Smooth muscle cell (in vitro differentiated cells): ENCODE measurements around the gene AGA. TPM values are rescaled to one million over a fixed set of nuclear protein-coding genes. Genes with fewer than 3 reads are reported as not detected.

Experiments
- DNase-seq: peaks from one replicate; lab custom pipeline; 2025; ENCODE audit not compliant: unreplicated experiment; lab: John Stamatoyannopoulos, UW
- H2AFZ ChIP-seq: fragments of 200-600 bp; sonication (generic); 2 replicates; pipeline ENCODE4 v1.6.0; 2016; ENCODE audit warnings: antibody characterized with exemption, low read depth, mild to moderate bottlenecking
- H3F3A ChIP-seq: fragments of 200-600 bp; sonication (generic); 2 replicates; pipeline ENCODE4 v1.6.0; 2017; ENCODE audit warnings: antibody characterized with exemption, low read depth
- H3K27ac ChIP-seq: fragments of 200-600 bp; sonication (generic); 2 replicates; pipeline ENCODE4 v1.5.1; 2016; ENCODE audit warnings: low read depth, mild to moderate bottlenecking
- H3K27me3 ChIP-seq: fragments of 200-600 bp; sonication (generic); 2 replicates; pipeline ENCODE4 v1.6.1; 2016; ENCODE audit warnings: low read depth, mild to moderate bottlenecking
- H3K36me3 ChIP-seq: fragments of 200-600 bp; sonication (generic); 2 replicates; pipeline ENCODE4 v1.5.1; 2016; ENCODE audit warnings: low read depth
- H3K4me1 ChIP-seq: fragments of 200-600 bp; sonication (generic); 2 replicates; pipeline ENCODE4 v1.5.1; 2016; ENCODE audit warnings: low read depth
- H3K4me2 ChIP-seq: fragments of 200-600 bp; sonication (generic); 2 replicates; pipeline ENCODE4 v1.6.0; 2016; ENCODE audit warnings: mild to moderate bottlenecking
- H3K4me3 ChIP-seq: fragments of 200-600 bp; sonication (generic); 2 replicates; pipeline ENCODE4 v1.5.1; 2016; ENCODE audit warnings: mild to moderate bottlenecking
- H3K79me2 ChIP-seq: fragments of 200-600 bp; sonication (generic); 2 replicates; pipeline ENCODE4 v1.6.0; 2016; ENCODE audit warnings: low read depth, mild to moderate bottlenecking
- H3K9ac ChIP-seq: fragments of 200-600 bp; sonication (generic); 2 replicates; pipeline ENCODE4 v1.6.0; 2016; ENCODE audit warnings: low read depth
- H3K9me3 ChIP-seq: fragments of 200-600 bp; sonication (generic); replicated peaks from 2 replicates; pipeline ENCODE4 v1.5.1; 2016; ENCODE audit warnings: low read depth
- H4K20me1 ChIP-seq: fragments of 200-600 bp; sonication (generic); 2 replicates; pipeline ENCODE4 v1.6.0; 2016; ENCODE audit warnings: low read depth
- WGBS: methylation state at CpG from one replicate; pipeline ENCODE4 v1.1.7; 2016; ENCODE audit warnings: low lambda C conversion rate; 5-methylcytosine and 5-hydroxymethylcytosine counted together
- polyA plus RNA-seq: library from polyadenylated mRNA; unstranded; fragments of >200 nt; fragmentation: Nextera tagmentation; extraction: Ambion mirVana; gene quantifications from 2 replicates; pipeline ENCODE4 v1.2.1, GENCODE V29; 2016
- total RNA-seq: library from RNA; depleted of rRNA; stranded (reverse); fragments of >200 nt; gene quantifications from 2 replicates; pipeline ENCODE4 v1.2.3, GENCODE V29; 2014
- TF ChIP-seq, protein P1 (sequence below): fragments of 200-600 bp; sonication (generic); IDR thresholded peaks from 2 replicates; pipeline ENCODE4 v1.5.1; 2017; ENCODE audit warnings: borderline replicate concordance, mild to moderate bottlenecking, antibody characterized with exemption; ENCODE audit not compliant: insufficient read depth, poor library complexity, severe bottlenecking

Gene AGA
- total and polyA plus RNA-seq, 2 experiments from 2014 or later, result 16.4 to 23.4 TPM

DNA sequence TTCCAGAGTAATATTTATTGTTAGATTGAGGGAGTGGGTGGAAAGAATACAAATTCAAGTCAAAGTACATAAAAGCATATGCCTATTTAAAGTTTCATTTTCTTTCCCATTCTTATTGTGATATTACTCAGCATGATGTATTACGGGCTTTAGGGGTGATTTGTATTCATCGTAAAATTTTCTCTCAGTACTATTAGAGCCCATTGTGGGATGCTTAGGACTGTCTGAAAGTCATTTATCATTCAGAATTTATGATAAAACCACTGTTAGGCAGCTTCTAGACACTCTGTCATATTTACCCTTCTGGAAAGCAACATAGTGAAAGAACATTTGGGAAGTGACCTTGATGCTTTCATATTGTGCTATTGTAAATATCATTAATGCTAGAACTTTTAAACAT is 45.9 kb downstream of the AGA start:
- Histone ChIP-seq H3K79me2 (no peaks in the 10 kb centered on the region), H3K4me3 (no peak overlapping the region), H3F3A (no peaks in the 10 kb centered on the region), H3K36me3 (no peaks in the 10 kb centered on the region), H4K20me1 (no peaks in the 10 kb centered on the region), H3K9ac (no peak overlapping the region), H3K27me3 (no peaks in the 10 kb centered on the region), H3K4me1 (no peaks in the 10 kb centered on the region), H3K9me3 (no peaks in the 10 kb centered on the region), H3K4me2 (no peak overlapping the region), H3K27ac (no peak overlapping the region), H2AFZ (no peak overlapping the region)
- TF ChIP-seq, protein P1, sequence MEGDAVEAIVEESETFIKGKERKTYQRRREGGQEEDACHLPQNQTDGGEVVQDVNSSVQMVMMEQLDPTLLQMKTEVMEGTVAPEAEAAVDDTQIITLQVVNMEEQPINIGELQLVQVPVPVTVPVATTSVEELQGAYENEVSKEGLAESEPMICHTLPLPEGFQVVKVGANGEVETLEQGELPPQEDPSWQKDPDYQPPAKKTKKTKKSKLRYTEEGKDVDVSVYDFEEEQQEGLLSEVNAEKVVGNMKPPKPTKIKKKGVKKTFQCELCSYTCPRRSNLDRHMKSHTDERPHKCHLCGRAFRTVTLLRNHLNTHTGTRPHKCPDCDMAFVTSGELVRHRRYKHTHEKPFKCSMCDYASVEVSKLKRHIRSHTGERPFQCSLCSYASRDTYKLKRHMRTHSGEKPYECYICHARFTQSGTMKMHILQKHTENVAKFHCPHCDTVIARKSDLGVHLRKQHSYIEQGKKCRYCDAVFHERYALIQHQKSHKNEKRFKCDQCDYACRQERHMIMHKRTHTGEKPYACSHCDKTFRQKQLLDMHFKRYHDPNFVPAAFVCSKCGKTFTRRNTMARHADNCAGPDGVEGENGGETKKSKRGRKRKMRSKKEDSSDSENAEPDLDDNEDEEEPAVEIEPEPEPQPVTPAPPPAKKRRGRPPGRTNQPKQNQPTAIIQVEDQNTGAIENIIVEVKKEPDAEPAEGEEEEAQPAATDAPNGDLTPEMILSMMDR, result no peak
- WGBS, result 77% methylated on average over 2 of the region's 2 CpGs
- DNase-seq, result no peak

DNA sequence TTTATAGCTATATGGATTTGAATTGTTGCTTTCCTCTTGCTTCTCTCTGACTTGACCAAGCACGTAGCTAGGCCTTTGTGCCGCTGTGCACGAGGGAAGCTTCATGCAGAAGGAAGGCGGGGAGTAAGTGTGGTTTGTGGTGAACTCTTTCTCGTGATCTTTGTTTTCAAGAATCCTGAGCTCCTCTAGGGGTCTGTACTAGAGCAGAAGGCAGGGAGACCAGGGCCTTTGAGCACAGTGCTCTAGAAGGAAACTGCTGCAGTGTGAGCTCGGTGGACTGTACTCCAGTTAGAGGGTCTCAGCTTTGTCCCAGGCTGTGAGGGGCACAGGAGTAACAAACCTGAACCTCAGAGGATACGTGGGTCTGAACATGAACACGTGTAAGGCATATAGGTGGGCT is 49.0 kb downstream of the AGA start:
- Histone ChIP-seq H3K9me3 (no peaks in the 10 kb centered on the region), H3K9ac (no peak overlapping the region), H3F3A (no peaks in the 10 kb centered on the region), H3K27ac (no peak overlapping the region), H3K4me3 (no peak overlapping the region), H3K4me2 (no peak overlapping the region), H3K36me3 (no peaks in the 10 kb centered on the region), H3K27me3 (no peaks in the 10 kb centered on the region), H3K4me1 (no peaks in the 10 kb centered on the region), H2AFZ (no peak overlapping the region), H4K20me1 (no peaks in the 10 kb centered on the region), H3K79me2 (no peaks in the 10 kb centered on the region)
- no peak for DNase-seq
- WGBS, result 70% methylated on average over 8 of the region's 8 CpGs
- TF ChIP-seq, protein P1, result no peak

DNA sequence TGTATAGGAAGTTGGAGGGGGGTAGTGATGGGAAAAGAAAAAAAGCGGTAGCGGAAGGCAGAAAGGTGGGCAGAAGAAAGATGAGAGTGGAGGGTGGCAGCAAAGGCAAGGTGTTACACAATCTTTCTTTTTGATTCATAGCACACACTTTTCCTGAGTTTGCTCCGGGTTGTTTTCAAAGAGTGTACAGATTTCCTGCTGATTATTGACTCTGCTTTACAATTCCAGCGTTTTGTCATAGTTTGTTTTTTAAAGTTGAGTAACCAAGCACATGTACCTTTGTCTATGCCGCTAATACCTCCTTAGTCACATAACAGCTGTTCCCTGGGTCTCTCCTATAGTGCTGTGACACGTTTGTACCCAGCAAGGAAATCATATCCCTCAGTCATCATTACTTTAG is 50.3 kb downstream of the AGA start:
- H4K20me1 ChIP-seq, result no peaks in the 10 kb centered on the region
- H3K27me3 ChIP-seq, result no peaks in the 10 kb centered on the region
- H3K9me3 ChIP-seq, result no peaks in the 10 kb centered on the region
- 88% methylated on average over 6 of the region's 6 CpGs for WGBS
- no peak overlapping the region for H3K4me2 ChIP-seq
- no peaks in the 10 kb centered on the region for H3K79me2 ChIP-seq
- H3K4me3 ChIP-seq, result no peak overlapping the region
- no peak for DNase-seq
- no peak overlapping the region for H2AFZ ChIP-seq
- no peaks in the 10 kb centered on the region for H3K36me3 ChIP-seq
- H3F3A ChIP-seq, result no peaks in the 10 kb centered on the region
- TF ChIP-seq, protein P1, result no peak
- H3K4me1 ChIP-seq, result no peaks in the 10 kb centered on the region
- H3K27ac ChIP-seq, result no peak overlapping the region
- H3K9ac ChIP-seq, result no peak overlapping the region

DNA sequence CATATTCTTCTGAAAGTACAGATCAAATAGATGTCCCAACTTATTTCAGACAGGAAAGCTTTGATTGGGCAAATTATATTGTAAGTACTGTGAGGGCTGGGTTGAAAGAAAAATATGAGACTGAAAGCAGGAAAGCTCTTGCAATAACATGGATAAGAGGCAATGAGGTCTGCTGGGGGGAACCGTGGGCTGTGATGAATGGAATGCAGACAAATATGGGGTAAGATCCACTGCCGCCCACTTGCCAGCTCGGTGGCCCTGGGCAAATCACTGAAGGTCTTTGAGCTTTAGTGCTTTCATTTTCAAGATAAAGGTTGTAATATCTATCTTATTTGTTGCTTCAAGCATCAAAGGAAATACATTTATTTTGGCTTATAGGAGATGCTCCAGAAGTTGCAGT is 51.0 kb downstream of the AGA start:
- TF ChIP-seq, protein P1, result no peak
- Histone ChIP-seq H3K4me2 (peak overlapping the region; percentile 44), H4K20me1 (no peaks in the 10 kb centered on the region), H3K27me3 (no peaks in the 10 kb centered on the region), H3K9me3 (no peaks in the 10 kb centered on the region), H2AFZ (peak overlapping the region; percentile 83), H3K27ac (no peak overlapping the region), H3K79me2 (no peaks in the 10 kb centered on the region), H3K36me3 (no peaks in the 10 kb centered on the region), H3K9ac (no peak overlapping the region), H3K4me1 (no peaks in the 10 kb centered on the region), H3F3A (no peaks in the 10 kb centered on the region), H3K4me3 (no peak overlapping the region)
- WGBS, result 48% methylated on average over 3 of the region's 3 CpGs
- DNase-seq, result no peak
